Testis (tissue), 3 donors: ENCODE results near the gene RABGAP1L. TPM values are rescaled to one million over a fixed set of nuclear protein-coding genes. Genes with fewer than 3 reads are reported as not detected.
"Not testable (repeated sequence)": the region's sequence is repeated elsewhere in the genome, so short reads cannot be mapped to it uniquely, and the experiment has no call there.

Experiments used
- DNase-seq: peaks from one replicate; pipeline ENCODE4 v3.0.0-alpha.2; 2019
- H3K27ac ChIP-seq, 2 donors: fragments of 200-600 bp; sonication (generic); one replicate each; pipeline ENCODE4 v1.5.1; 2019
- H3K27me3 ChIP-seq: fragments of 200-600 bp; sonication (generic); one replicate; pipeline ENCODE4 v1.5.1; 2019
- H3K36me3 ChIP-seq: fragments of 200-600 bp; sonication (generic); one replicate; pipeline ENCODE4 v1.5.1; 2017; ENCODE audit warnings: low read depth; ENCODE audit errors: missing control alignments
- H3K4me1 ChIP-seq: fragments of 200-600 bp; sonication (generic); one replicate; pipeline ENCODE4 v1.5.1; 2019
- H3K4me3 ChIP-seq, 2 donors: fragments of 200-600 bp; sonication (generic); one replicate each; pipeline ENCODE4 v1.5.1; 2017 to 2019
- H3K9me3 ChIP-seq: fragments of 200-600 bp; sonication (generic); one replicate; pipeline ENCODE4 v1.5.1; 2017
- POLR2A ChIP-seq: fragments of 450-650 bp; IDR thresholded peaks from one replicate; pipeline ENCODE4 v1.6.1; 2017; ENCODE audit warnings: antibody characterized with exemption, mild to moderate bottlenecking, moderate library complexity
- WGBS, 2 donors: methylation state at CpG; one replicate each; pipeline ENCODE4 v1.1.5; 2018; 5-methylcytosine and 5-hydroxymethylcytosine counted together
- intact Hi-C: fragments of 100-400 bp; cut with DNase I; formaldehyde crosslinking; loops from one replicate; pipeline ENCODE4 v1.15.1; 2023; ENCODE audit warnings: low total_unique reads
- polyA plus RNA-seq: library from polyadenylated mRNA; stranded (reverse); fragments of 350-450 nt; fragmentation: Illumina TruSeq; extraction: RNeasy Lipid Tissue Mini Kit (QIAGEN cat#74804); gene quantifications from one replicate; pipeline ENCODE4 v1.2.3, GENCODE V29; 2014; ENCODE audit warnings: low read depth, low replicate concordance; ENCODE audit not compliant: insufficient read depth
- total RNA-seq, 2 donors: library from RNA; depleted of rRNA; stranded (reverse); fragments of >200 nt; gene quantifications; one replicate each; pipeline ENCODE4 v1.2.3, GENCODE V29; 2016
- TF ChIP-seq, protein P1 (sequence below), 3 experiments: fragments of 450-650 bp in 2 of 3; fragments of 200-600 bp in 1 of 3; sonication (generic) in 1 of 3; IDR thresholded peaks; one replicate each; pipeline ENCODE4 v1.5.1; 2016 to 2019; ENCODE audit warnings: antibody characterized with exemption in 3 of 3, mild to moderate bottlenecking in 2 of 3, moderate library complexity in 1 of 3

RABGAP1L gene
- total and polyA plus RNA-seq, 3 donors from 2014 or later: 40.5 to 53.1 (median 49.5) TPM

DNA sequence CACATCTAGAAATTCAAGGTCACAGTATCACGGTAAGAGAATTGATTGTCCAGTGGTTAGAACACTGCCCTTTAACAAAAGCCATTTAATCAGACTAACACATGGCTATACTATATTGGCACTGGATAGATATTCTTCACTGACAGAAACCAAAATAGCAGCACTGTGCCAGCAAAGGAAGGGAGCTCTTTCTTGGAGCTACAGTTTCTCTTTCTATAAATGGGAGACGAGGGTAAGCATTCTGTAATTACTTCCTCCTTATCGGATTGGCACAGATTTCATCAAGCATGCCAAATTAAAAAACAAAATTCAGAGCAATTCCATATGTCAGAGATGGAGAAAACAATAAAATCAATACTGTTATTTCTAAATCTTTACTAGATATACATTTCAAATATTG, 724.7 kb downstream of the RABGAP1L start:
- no peaks in the 10 kb centered on the region for H3K9me3 ChIP-seq
- H3K27me3 ChIP-seq: no peaks in the 10 kb centered on the region
- DNase-seq: no peak
- intact Hi-C loops: no loop called here
- no peaks in the 10 kb centered on the region for H3K36me3 ChIP-seq
- H3K27ac ChIP-seq: no peak overlapping the region
- TF ChIP-seq POLR2A: no peak
- TF ChIP-seq, protein P1, sequence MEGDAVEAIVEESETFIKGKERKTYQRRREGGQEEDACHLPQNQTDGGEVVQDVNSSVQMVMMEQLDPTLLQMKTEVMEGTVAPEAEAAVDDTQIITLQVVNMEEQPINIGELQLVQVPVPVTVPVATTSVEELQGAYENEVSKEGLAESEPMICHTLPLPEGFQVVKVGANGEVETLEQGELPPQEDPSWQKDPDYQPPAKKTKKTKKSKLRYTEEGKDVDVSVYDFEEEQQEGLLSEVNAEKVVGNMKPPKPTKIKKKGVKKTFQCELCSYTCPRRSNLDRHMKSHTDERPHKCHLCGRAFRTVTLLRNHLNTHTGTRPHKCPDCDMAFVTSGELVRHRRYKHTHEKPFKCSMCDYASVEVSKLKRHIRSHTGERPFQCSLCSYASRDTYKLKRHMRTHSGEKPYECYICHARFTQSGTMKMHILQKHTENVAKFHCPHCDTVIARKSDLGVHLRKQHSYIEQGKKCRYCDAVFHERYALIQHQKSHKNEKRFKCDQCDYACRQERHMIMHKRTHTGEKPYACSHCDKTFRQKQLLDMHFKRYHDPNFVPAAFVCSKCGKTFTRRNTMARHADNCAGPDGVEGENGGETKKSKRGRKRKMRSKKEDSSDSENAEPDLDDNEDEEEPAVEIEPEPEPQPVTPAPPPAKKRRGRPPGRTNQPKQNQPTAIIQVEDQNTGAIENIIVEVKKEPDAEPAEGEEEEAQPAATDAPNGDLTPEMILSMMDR (IDR thresholded peaks at IDR 0.05): no peak
- H3K4me1 ChIP-seq: no peaks in the 10 kb centered on the region
- WGBS, 2 donors: 41 to 44% methylated on average over 3 of the region's 3 CpGs
- H3K4me3 ChIP-seq: no peak overlapping the region

DNA sequence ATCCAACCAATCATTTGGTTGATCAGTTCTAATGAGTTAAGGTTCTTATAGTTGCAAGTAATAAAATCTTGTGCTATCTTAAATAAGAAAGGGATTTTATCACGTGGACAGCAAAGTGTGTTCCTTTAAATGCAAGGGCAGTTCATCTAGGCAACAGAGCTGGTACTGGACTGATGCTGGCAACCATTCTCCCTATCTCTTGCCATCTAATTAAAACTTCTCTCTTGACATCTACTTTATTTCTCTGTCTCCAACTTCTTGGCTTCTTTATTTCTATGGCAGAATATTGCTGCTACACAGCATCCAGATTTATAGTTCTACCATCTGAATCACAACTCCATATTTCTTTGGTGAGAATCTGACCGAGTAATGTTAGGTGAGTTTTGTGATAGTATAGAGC, 725.2 kb downstream of the RABGAP1L start:
- Histone ChIP-seq H3K36me3 (no peaks in the 10 kb centered on the region), H3K9me3 (no peaks in the 10 kb centered on the region), H3K4me1 (no peaks in the 10 kb centered on the region), H3K27me3 (no peaks in the 10 kb centered on the region), H3K4me3 (no peak overlapping the region), H3K27ac (no peak overlapping the region)
- TF ChIP-seq POLR2A: no peak
- 70 to 86% methylated on average over 2 of the region's 2 CpGs for WGBS, 2 donors
- no peak for DNase-seq
- intact Hi-C loops: no loop called here

DNA sequence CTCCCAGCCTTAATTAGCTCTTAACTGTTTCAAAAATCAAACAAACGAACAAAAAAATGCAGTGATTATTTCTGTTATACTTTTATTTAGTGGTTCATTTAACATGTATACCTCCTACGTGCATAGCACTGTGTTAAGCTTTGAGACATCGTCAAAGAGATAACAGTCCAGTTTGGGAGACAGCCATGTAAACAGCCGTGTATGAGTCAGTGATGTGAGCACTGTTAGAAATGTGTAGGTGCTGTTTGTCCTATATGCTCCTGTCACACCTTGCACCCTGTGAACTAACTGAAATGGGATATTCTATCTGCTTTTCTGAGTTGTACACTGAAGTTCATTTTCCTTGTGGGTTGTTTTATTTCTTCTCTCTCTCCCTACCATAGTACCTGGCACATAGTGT, 730.7 kb downstream of the RABGAP1L start:
- WGBS, 2 donors: 70 to 73% methylated on average over 4 of the region's 4 CpGs
- no peaks in the 10 kb centered on the region for H3K36me3 ChIP-seq
- intact Hi-C loops: no loop called here

DNA sequence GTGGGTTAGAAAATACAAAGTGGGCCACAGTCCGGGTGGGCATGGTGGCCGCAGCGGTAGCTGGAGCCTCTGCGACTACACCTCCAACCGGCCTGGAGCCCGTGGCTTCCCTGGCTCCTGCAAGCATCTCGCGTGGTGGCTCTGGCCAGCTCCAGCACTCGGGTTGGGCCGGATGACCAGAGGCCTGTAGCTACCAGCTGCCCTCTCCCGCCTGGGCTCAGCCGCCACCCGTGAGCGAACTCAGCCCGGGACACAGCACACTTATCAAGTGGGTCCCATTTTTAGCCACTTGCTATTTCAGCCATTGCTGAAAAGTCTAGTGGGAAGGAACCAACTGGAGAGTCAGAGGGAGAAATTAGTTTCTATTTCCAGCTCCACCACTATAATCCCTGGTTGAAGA, 732.7 kb downstream of the RABGAP1L start:
- no peak overlapping the region for H3K4me3 ChIP-seq
- WGBS, 2 donors: 97 to 99% methylated on average over 15 of the region's 15 CpGs
- no peaks in the 10 kb centered on the region for H3K36me3 ChIP-seq
- no peaks in the 10 kb centered on the region for H3K27me3 ChIP-seq
- TF ChIP-seq, protein P1 (IDR thresholded peaks at IDR 0.05): no peak
- no peak for TF ChIP-seq POLR2A
- H3K4me1 ChIP-seq: no peaks in the 10 kb centered on the region
- intact Hi-C loops: no loop called here
- no peaks in the 10 kb centered on the region for H3K9me3 ChIP-seq
- no peak overlapping the region for H3K27ac ChIP-seq
- no peak for DNase-seq

More for the DNA sequence above, 730.7 kb downstream of the RABGAP1L start:
- no peaks in the 10 kb centered on the region for H3K4me1 ChIP-seq
- H3K27ac ChIP-seq: no peak overlapping the region
- TF ChIP-seq, protein P1 (IDR thresholded peaks at IDR 0.05): no peak
- TF ChIP-seq POLR2A: no peak
- no peak overlapping the region for H3K4me3 ChIP-seq
- no peak for DNase-seq
- no peaks in the 10 kb centered on the region for H3K27me3 ChIP-seq
- H3K9me3 ChIP-seq: no peaks in the 10 kb centered on the region

DNA sequence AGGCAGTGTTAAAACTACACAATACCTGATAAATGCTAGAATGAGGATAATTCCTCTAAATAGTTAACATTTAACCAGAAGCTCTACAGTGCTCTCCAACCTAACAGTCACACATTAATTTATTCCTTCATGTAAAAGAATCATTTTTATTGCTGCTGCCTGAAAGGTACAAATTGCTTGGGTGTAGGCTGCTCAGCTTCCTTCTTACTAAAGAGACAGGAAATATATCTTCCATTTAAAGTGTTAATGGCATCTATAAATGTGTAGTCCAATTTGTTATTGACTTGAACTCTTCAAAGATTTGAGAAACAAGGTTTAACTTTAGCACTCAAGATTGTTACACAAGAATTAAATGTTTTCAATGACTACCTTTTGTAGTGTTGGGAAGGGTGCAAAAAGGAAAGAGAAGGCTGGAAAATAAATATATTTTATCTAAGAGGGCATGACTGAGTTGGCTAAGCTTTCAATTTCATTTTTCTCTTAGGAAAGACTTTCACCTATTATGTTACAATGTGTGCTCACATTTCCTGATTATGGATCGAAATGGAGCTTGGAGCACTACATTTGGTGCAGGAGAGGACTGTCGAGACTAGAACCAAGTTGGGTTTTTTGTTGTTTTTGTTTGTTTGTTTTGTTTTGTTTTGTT, 734.9 kb downstream of the RABGAP1L start:
- Histone ChIP-seq H3K4me1 (no peaks in the 10 kb centered on the region), H3K36me3 (no peaks in the 10 kb centered on the region), H3K27ac (no peak overlapping the region), H3K9me3 (no peaks in the 10 kb centered on the region), H3K4me3 (no peak overlapping the region), H3K27me3 (no peaks in the 10 kb centered on the region)
- no peak for DNase-seq
- intact Hi-C loops: no loop called here
- 53 to 70% methylated on average over 2 of the region's 2 CpGs for WGBS, 2 donors
- no peak for TF ChIP-seq POLR2A
- TF ChIP-seq, protein P1 (IDR thresholded peaks at IDR 0.05): no peak

DNA sequence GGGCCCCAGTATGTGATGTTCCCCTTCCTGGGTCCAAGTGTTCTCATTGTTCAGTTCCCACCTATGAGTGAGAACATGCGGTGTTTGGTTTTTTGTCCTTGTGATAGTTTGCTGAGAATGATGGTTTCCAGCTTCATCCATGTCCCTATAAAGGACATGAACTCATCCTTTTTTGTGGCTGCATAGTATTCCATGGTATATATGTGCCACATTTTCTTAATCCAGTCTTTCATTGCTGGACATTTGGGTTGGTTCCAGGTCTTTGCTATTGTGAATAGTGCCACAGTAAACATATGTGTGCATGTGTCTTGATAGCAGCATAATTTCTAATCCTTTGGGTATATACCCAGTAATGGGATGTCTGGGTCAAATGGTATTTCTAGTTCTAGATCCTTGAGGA, 736.3 kb downstream of the RABGAP1L start:
- H3K4me1 ChIP-seq, H3K9me3 ChIP-seq, intact Hi-C loops, H3K27ac ChIP-seq, H3K27me3 ChIP-seq, H3K36me3 ChIP-seq, DNase-seq, H3K4me3 ChIP-seq: not testable (repeated sequence)
- 92 to 100% methylated on average over 1 of the region's 1 CpG for WGBS, 2 donors
